Endothelial cell (in vitro differentiated cells): Measurements from ENCODE around the gene STK32A. TPM values are rescaled to one million over a fixed set of nuclear protein-coding genes. Genes with fewer than 3 reads are reported as not detected.

Source experiments
- DNase-seq: peaks from one replicate; pipeline ENCODE4 v3.0.0; 2021; ENCODE audit warnings: low spot score
- H3K27ac Mint-ChIP-seq: one replicate; pipeline ENCODE4 v1.8.0; 2021; ENCODE audit warnings: mixed read lengths, inconsistent platforms; ENCODE audit not compliant: unreplicated experiment
- H3K27me3 Mint-ChIP-seq: one replicate; pipeline ENCODE4 v1.8.0; 2021; ENCODE audit warnings: mild to moderate bottlenecking, moderate library complexity, mixed read lengths, inconsistent platforms; ENCODE audit not compliant: unreplicated experiment
- H3K36me3 Mint-ChIP-seq: one replicate; pipeline ENCODE4 v1.8.0; 2021; ENCODE audit warnings: mild to moderate bottlenecking, low read depth, mixed read lengths, inconsistent platforms; ENCODE audit not compliant: unreplicated experiment
- H3K4me1 Mint-ChIP-seq: one replicate; pipeline ENCODE4 v1.8.0; 2021; ENCODE audit warnings: mild to moderate bottlenecking, mixed read lengths, inconsistent platforms; ENCODE audit not compliant: unreplicated experiment
- H3K4me3 Mint-ChIP-seq: one replicate; pipeline ENCODE4 v1.8.0; 2021; ENCODE audit warnings: mild to moderate bottlenecking, mixed read lengths, inconsistent platforms; ENCODE audit not compliant: unreplicated experiment
- H3K9me3 Mint-ChIP-seq: one replicate; pipeline ENCODE4 v1.8.0; 2021; ENCODE audit warnings: mixed read lengths, inconsistent platforms; ENCODE audit not compliant: unreplicated experiment
- total RNA-seq: library from RNA; stranded (reverse); fragmentation: NEBNext Ultra II Directional; extraction: Animal tissue kit (Norgen Biotek cat#: 25700); gene quantifications from one replicate; pipeline ENCODE4 v1.2.1, GENCODE V29; 2021; ENCODE audit not compliant: unreplicated experiment
- TF ChIP-seq, protein P1 (sequence below): fragments of 200-600 bp; sonication (generic); IDR thresholded peaks from one replicate; pipeline ENCODE4 v1.5.0; 2021; ENCODE audit warnings: antibody characterized with exemption; ENCODE audit not compliant: unreplicated experiment

The STK32A gene
- total RNA-seq, 1 donor from 2014 or later: 0.87 TPM

DNA sequence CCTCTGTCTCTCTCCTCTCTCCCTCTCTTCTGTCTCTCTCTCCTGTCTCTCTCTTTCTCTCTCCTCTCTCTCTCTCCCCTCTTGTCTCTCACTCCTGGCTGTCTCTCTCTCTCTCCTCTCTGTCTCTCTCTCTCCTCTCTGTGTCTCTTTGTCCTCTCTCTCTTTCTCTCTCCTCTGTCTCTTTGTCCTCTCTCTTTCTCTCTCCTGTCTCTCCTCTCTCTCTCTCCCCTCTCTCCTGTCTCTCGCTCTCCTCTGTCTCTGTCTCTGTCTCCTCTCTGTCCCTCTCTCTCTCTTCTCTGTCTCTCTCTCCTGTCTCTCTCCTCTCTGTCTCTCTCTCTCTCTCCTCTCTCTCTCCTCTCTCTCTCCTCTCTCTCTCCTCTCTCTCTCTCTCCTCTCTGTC, 25.0 kb downstream of the STK32A start:
- Mint-ChIP-seq H3K4me3 (no peak overlapping the region), H3K27me3 (peaks cover 13% of the 10 kb centered on the region), H3K4me1 (peaks cover 3% of the 10 kb centered on the region), H3K27ac (no peak overlapping the region), H3K36me3 (no peaks in the 10 kb centered on the region), H3K9me3 (no peaks in the 10 kb centered on the region)
- TF ChIP-seq, protein P1, sequence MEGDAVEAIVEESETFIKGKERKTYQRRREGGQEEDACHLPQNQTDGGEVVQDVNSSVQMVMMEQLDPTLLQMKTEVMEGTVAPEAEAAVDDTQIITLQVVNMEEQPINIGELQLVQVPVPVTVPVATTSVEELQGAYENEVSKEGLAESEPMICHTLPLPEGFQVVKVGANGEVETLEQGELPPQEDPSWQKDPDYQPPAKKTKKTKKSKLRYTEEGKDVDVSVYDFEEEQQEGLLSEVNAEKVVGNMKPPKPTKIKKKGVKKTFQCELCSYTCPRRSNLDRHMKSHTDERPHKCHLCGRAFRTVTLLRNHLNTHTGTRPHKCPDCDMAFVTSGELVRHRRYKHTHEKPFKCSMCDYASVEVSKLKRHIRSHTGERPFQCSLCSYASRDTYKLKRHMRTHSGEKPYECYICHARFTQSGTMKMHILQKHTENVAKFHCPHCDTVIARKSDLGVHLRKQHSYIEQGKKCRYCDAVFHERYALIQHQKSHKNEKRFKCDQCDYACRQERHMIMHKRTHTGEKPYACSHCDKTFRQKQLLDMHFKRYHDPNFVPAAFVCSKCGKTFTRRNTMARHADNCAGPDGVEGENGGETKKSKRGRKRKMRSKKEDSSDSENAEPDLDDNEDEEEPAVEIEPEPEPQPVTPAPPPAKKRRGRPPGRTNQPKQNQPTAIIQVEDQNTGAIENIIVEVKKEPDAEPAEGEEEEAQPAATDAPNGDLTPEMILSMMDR: no peak
- no peak for DNase-seq

DNA sequence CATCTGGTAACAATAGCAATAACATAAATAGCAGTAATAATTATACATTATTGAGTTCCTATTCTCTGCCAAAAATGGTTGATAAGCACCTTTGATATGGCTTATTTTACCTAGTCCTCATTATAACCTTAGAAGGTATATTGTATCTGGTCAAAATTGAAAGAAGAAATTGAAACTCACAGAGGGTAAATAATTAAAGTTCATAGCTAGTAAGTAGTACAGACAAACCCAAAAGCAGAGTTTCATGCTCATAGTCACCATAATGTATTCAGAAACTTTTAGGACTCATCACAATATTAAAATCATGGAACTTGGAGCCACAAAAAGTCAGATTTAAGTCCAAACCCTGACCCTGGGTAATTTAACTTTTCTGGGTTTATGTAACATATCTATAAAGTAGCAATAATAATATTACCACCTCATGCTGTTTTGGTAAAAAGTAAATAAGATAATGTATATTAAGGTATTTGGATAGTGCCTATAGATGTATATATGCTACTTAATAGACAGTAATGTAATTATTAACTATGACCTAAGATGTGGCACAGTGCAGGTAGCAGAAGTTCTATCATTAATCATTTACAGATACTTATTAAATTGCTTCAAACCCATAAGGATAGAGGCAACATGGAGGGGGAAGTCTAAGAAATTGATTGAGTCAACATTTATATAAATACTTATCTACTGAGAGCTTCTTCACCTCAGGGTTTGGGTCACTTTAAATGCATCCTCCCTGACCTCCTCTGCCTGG, 32.4 kb downstream of the STK32A start:
- Mint-ChIP-seq H3K36me3 (no peaks in the 10 kb centered on the region), H3K27ac (no peak overlapping the region), H3K9me3 (no peaks in the 10 kb centered on the region), H3K27me3 (no peaks in the 10 kb centered on the region), H3K4me1 (no peaks in the 10 kb centered on the region), H3K4me3 (no peak overlapping the region)
- no peak for DNase-seq
- TF ChIP-seq, protein P1: no peak

DNA sequence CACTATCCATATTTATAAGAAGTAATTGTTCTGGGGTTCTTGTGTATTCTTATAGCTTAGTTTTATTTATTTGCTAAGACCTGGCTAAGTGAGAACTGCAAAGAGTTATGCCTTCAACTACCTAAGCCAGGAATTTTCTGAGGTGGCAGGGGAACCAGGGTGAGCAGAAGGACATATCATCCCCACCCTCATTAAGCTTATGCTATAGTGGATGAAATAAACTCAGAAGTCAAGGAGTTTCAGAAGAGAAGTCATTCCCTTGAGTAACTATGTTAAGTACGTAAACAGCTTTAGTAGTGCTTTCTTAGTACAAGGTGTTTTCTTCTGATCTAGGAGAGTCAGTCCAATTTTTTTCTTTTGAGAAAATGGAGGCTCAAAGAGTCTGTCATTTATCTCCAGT, 41.7 kb downstream of the STK32A start:
- H3K36me3 Mint-ChIP-seq: peaks cover 5% of the 10 kb centered on the region
- H3K4me1 Mint-ChIP-seq: no peaks in the 10 kb centered on the region
- H3K4me3 Mint-ChIP-seq: no peak overlapping the region
- no peak for DNase-seq
- H3K27me3 Mint-ChIP-seq: no peaks in the 10 kb centered on the region
- H3K27ac Mint-ChIP-seq: no peak overlapping the region
- TF ChIP-seq, protein P1: no peak
- H3K9me3 Mint-ChIP-seq: no peaks in the 10 kb centered on the region

DNA sequence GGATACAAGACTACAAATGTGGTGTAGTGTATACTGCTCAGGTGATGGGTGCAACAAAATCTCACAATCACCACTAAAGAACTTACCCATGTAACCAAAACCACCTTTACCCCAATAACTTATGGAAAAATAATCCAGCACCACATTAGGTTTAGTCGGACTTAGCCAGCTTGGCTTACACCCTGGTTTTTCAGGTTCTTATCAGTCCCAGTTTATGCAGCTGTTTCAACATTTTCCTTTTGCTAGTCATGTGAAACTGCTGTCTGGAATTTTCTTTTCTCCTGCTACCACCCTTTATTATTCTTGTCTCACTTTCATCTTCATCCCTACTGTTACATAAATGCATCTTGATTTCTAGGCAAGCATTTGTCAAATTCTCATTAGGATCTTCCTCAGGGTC, 51.5 kb downstream of the STK32A start:
- Mint-ChIP-seq H3K27ac (no peak overlapping the region), H3K27me3 (no peaks in the 10 kb centered on the region), H3K9me3 (no peaks in the 10 kb centered on the region), H3K36me3 (peaks cover 2% of the 10 kb centered on the region), H3K4me3 (no peak overlapping the region), H3K4me1 (no peaks in the 10 kb centered on the region)
- no peak for DNase-seq
- TF ChIP-seq, protein P1: no peak

DNA sequence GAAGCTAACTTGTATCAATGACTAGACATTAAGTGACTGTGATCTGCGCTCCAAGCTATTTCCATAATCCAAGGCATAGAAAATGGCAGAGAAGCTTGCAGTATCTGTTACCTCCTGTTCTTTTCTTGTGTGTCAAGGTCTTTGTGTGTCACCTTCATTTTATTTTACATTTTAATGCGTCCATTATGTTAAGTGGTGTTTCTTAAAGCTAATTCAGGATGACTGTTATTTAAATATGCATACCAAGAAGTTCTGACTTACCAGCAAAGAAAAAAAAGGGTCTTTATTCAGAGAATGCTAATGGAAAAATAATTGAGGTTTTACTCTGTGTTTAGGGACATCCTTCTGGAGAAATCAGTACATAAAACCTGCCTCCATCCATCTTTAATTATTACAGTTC, 52.3 kb downstream of the STK32A start:
- Mint-ChIP-seq H3K27me3 (no peaks in the 10 kb centered on the region), H3K9me3 (no peaks in the 10 kb centered on the region), H3K27ac (no peak overlapping the region), H3K4me1 (no peaks in the 10 kb centered on the region), H3K36me3 (peaks cover 2% of the 10 kb centered on the region), H3K4me3 (no peak overlapping the region)
- no peak for DNase-seq
- TF ChIP-seq, protein P1: no peak
